H1 (cell line): ENCODE results near the gene LINGO4.

Experiments
- ATF2 ChIP-seq: IDR thresholded peaks from 2 replicates; pipeline ENCODE4 v1.6.1; 2012; ENCODE audit warnings: low read length, inconsistent platforms
- ATF3 ChIP-seq: IDR thresholded peaks from 2 replicates; pipeline ENCODE4 v1.6.1; 2011; ENCODE audit warnings: low read depth, mild to moderate bottlenecking, low read length; ENCODE audit not compliant: insufficient read depth
- BACH1 ChIP-seq: IDR thresholded peaks from 2 replicates; pipeline ENCODE4 v1.6.1; 2012; ENCODE audit warnings: low read length, improper control_type of control experiment
- CTCF ChIP-seq, 3 experiments: IDR thresholded peaks; 1 replicate in 2 of 3; 2 replicates in 1 of 3; pipeline versions ENCODE4 v1.5.1 to v1.6.1; 2011; ENCODE audit warnings: low read length in 3 of 3, mild to moderate bottlenecking in 3 of 3, inconsistent platforms in 2 of 3, low read depth in 1 of 3, moderate library complexity in 1 of 3; ENCODE audit not compliant: insufficient read depth in 1 of 3; ENCODE audit errors: control extremely low read depth in 1 of 3
- EZH2 ChIP-seq: fragments of 200-600 bp; sonication (generic); IDR thresholded peaks from 2 replicates; pipeline ENCODE4 v1.7.1; 2012; ENCODE audit warnings: low read depth, mild to moderate bottlenecking, moderate library complexity, low read length, inconsistent platforms; ENCODE audit not compliant: severe bottlenecking
- FOSL1 ChIP-seq: IDR thresholded peaks from 2 replicates; pipeline ENCODE4 v1.6.1; 2011; ENCODE audit warnings: mild to moderate bottlenecking, low read depth, low read length, moderate library complexity; ENCODE audit not compliant: insufficient read depth
- GABPA ChIP-seq: IDR thresholded peaks from 2 replicates; pipeline ENCODE4 v1.6.1; 2011; ENCODE audit warnings: mild to moderate bottlenecking, low read length, moderate library complexity, borderline replicate concordance; ENCODE audit not compliant: insufficient read depth
- JUND ChIP-seq: IDR thresholded peaks from 2 replicates; pipeline ENCODE4 v1.6.1; 2011; ENCODE audit warnings: mild to moderate bottlenecking, improper control_type of control experiment, low read length
- MAFK ChIP-seq: IDR thresholded peaks from 2 replicates; pipeline ENCODE4 v1.6.1; 2012; ENCODE audit warnings: low read depth, mild to moderate bottlenecking, improper control_type of control experiment, low read length
- RFX5 ChIP-seq: IDR thresholded peaks from 2 replicates; pipeline ENCODE4 v1.6.1; 2011; ENCODE audit warnings: low read depth, low read length, improper control_type of control experiment, borderline replicate concordance
- SIX5 ChIP-seq: IDR thresholded peaks from 2 replicates; pipeline ENCODE4 v1.6.1; 2011; ENCODE audit warnings: mild to moderate bottlenecking, low read depth, low read length
- SRF ChIP-seq: IDR thresholded peaks from 2 replicates; pipeline ENCODE4 v1.6.1; 2011; ENCODE audit warnings: mild to moderate bottlenecking, low read depth, low read length, moderate library complexity
- ZNF274 ChIP-seq: IDR thresholded peaks from 2 replicates; pipeline ENCODE4 v1.7.0; 2012; ENCODE audit warnings: low read length, borderline replicate concordance; ENCODE audit errors: extremely low read depth

- TF ChIP-seq SRF (no peak), MAFK (no peak), CTCF (IDR thresholded peaks at IDR 0.05; ENCODE audit: control extremely low read depth in 1 of 3, insufficient read depth in 1 of 3, low read depth in 1 of 3, low read length in 3 of 3) (no peak), FOSL1 (no peak), RFX5 (no peak), ATF3 (no peak), BACH1 (no peak), EZH2 (no peak), JUND (no peak), ZNF274 (no peak), SIX5 (no peak), GABPA (no peak), ATF2 (no peak)
These were observed 42.8 kb upstream of the LINGO4 start for GRCh38 chr1:151847867-151848596.
